ENCODE data around the gene CLCA2. TPM values are rescaled to one million over a fixed set of nuclear protein-coding genes. Genes with fewer than 3 reads are reported as not detected.

The CLCA2 gene
- polyA plus RNA-seq, 1 of the 3 experiments (the other 2 are of a cell fraction): 0.02 TPM

DNA sequence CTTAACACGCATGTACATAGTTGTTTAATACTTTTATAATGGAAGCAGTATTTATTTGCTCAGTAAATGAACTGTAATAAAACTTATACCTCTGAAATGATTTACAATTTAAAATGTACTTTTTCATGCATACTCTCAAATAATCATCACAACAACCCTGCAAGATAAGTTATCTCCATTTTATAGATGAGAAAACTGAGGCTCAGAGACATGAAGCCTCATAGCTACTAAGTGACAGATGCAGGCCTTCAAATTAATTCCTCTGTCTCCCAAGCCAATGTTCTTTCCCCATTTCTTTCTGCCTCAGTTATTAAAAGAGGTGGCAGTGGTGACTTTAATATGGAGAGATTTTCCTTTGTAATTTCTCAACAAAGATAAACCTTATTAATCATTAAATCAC is 25.1 kb downstream of the CLCA2 start:
- H3K79me2 ChIP-seq (ENCODE audit: insufficient read depth): no peaks in the 10 kb centered on the region
- H3K9me2 ChIP-seq: no peaks in the 10 kb centered on the region
- H2AFZ ChIP-seq (ENCODE audit: low read depth): no peak overlapping the region
- TF ChIP-seq GABPA (IDR thresholded peaks at IDR 0.05; ENCODE audit: low read depth): no peak
- no peak for TF ChIP-seq IRF3 (IDR thresholded peaks at IDR 0.05; ENCODE audit: low read depth, low read length)
- no peak overlapping the region for H3K9ac ChIP-seq
- H4K20me1 ChIP-seq (ENCODE audit: insufficient read depth): no peaks in the 10 kb centered on the region
- ChIA-PET CTCF (no interaction called here), POLR2A (no interaction called here)
- no peak overlapping the region for H3K4me2 ChIP-seq
- no peaks in the 10 kb centered on the region for H3K4me1 ChIP-seq (ENCODE audit: control insufficient read depth in 1 of 2, insufficient read depth in 2 of 2, low read depth in 1 of 2, low read length in 1 of 2)
- no peak for DNase-seq
- H3K36me3 ChIP-seq (replicated peaks in 1 of 2; ENCODE audit: control insufficient read depth in 1 of 2, insufficient read depth in 2 of 2, low read length in 1 of 2): no peaks in the 10 kb centered on the region
- 26% methylated on average over 1 of the region's 1 CpG for WGBS (ENCODE audit: low lambda C conversion rate)
- no peaks in the 10 kb centered on the region for H3K27me3 ChIP-seq (ENCODE audit: insufficient read depth)
- H3K27ac ChIP-seq (ENCODE audit: low read depth in 2 of 2, low read length in 1 of 2): no peak overlapping the region
- no peak overlapping the region for H3K4me3 ChIP-seq (ENCODE audit: low read depth in 2 of 2, low read length in 1 of 2)
- no peaks in the 10 kb centered on the region for H3F3A ChIP-seq (replicated peaks; ENCODE audit: insufficient read depth)
- no peaks in the 10 kb centered on the region for H3K9me3 ChIP-seq

GRCh38 chr1:86450847-86451246 is 26.9 kb downstream of the CLCA2 start:
- no peak for DNase-seq
- H3F3A ChIP-seq (replicated peaks; ENCODE audit: insufficient read depth): no peaks in the 10 kb centered on the region
- POLR2A ChIA-PET: no interaction called here
- H3K27me3 ChIP-seq (ENCODE audit: insufficient read depth): no peaks in the 10 kb centered on the region
- no peak overlapping the region for H3K4me3 ChIP-seq (ENCODE audit: low read depth in 2 of 2, low read length in 1 of 2)
- H3K4me2 ChIP-seq: no peak overlapping the region
- TF ChIP-seq MXI1 (IDR thresholded peaks at IDR 0.05; ENCODE audit: low read depth, low read length) (no peak), TCF12 (IDR thresholded peaks at IDR 0.05) (no peak), FOXJ3 (CRISPR knock-in tag; IDR thresholded peaks at IDR 0.05) (no peak), USF1 (IDR thresholded peaks at IDR 0.05; ENCODE audit: borderline replicate concordance, low read depth) (no peak), ELF1 (IDR thresholded peaks at IDR 0.05) (no peak), IRF3 (IDR thresholded peaks at IDR 0.05; ENCODE audit: low read depth, low read length) (no peak), FOXM1 (IDR thresholded peaks at IDR 0.05; ENCODE audit: low read depth) (no peak), EP300 (IDR thresholded peaks at IDR 0.05; ENCODE audit: borderline replicate concordance in 1 of 2, low read depth in 1 of 2, low read length in 1 of 2) (no peak), USF2 (IDR thresholded peaks at IDR 0.05; ENCODE audit: borderline replicate concordance, low read depth, low read length) (no peak)
- TF ChIP-seq, protein P1, sequence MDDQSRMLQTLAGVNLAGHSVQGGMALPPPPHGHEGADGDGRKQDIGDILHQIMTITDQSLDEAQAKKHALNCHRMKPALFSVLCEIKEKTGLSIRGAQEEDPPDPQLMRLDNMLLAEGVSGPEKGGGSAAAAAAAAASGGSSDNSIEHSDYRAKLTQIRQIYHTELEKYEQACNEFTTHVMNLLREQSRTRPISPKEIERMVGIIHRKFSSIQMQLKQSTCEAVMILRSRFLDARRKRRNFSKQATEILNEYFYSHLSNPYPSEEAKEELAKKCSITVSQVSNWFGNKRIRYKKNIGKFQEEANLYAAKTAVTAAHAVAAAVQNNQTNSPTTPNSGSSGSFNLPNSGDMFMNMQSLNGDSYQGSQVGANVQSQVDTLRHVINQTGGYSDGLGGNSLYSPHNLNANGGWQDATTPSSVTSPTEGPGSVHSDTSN (IDR thresholded peaks at IDR 0.05): no peak
- no peaks in the 10 kb centered on the region for H4K20me1 ChIP-seq (ENCODE audit: insufficient read depth)
- CTCF ChIA-PET: no interaction called here
- no peaks in the 10 kb centered on the region for H3K9me3 ChIP-seq
- H3K9ac ChIP-seq: no peak overlapping the region
- no peaks in the 10 kb centered on the region for H3K9me2 ChIP-seq
- H3K36me3 ChIP-seq (replicated peaks in 1 of 2; ENCODE audit: control insufficient read depth in 1 of 2, insufficient read depth in 2 of 2, low read length in 1 of 2): no peaks in the 10 kb centered on the region
- H3K4me1 ChIP-seq (ENCODE audit: control insufficient read depth in 1 of 2, insufficient read depth in 2 of 2, low read depth in 1 of 2, low read length in 1 of 2): no peaks in the 10 kb centered on the region
- no peaks in the 10 kb centered on the region for H3K79me2 ChIP-seq (ENCODE audit: insufficient read depth)
- 38% methylated on average over 3 of the region's 3 CpGs for WGBS (ENCODE audit: low lambda C conversion rate)
- H3K27ac ChIP-seq (ENCODE audit: low read depth in 2 of 2, low read length in 1 of 2): no peak overlapping the region
- no peak overlapping the region for H2AFZ ChIP-seq (ENCODE audit: low read depth)

Data from SK-N-SH (cell line).